SK-N-SH (cell line): ENCODE data around the gene PRCC.

Experiments
- CHD2 ChIP-seq: fragments of 150-350 bp; IDR thresholded peaks from 2 replicates; pipeline ENCODE4 v1.6.1; 2018; ENCODE audit warnings: low read length; ENCODE audit not compliant: partially characterized antibody
- EZH2phosphoT487 ChIP-seq: fragments of 200-600 bp; sonication (generic); IDR thresholded peaks from 2 replicates; pipeline ENCODE4 v1.6.1; 2017; ENCODE audit warnings: low read depth, mixed run types, mild to moderate bottlenecking, antibody characterized with exemption, moderate library complexity, borderline replicate concordance
- FOXM1 ChIP-seq: IDR thresholded peaks from 2 replicates; pipeline ENCODE4 v1.4.0; 2012; ENCODE audit warnings: low read depth, mild to moderate bottlenecking
- JUND ChIP-seq: IDR thresholded peaks from 2 replicates; pipeline ENCODE4 v1.4.0; 2012
- SIN3A ChIP-seq: IDR thresholded peaks from 2 replicates; pipeline ENCODE4 v1.6.1; 2012; ENCODE audit warnings: low read depth, mild to moderate bottlenecking, low read length, moderate library complexity, borderline replicate concordance
- SMC3 ChIP-seq: IDR thresholded peaks from 2 replicates; pipeline ENCODE4 v1.6.1; 2012; ENCODE audit warnings: low read depth, low read length, improper control_type of control experiment
- TCF12 ChIP-seq: IDR thresholded peaks from 2 replicates; pipeline ENCODE4 v1.4.0; 2012
- TEAD4 ChIP-seq: IDR thresholded peaks from 2 replicates; pipeline ENCODE4 v1.4.0; 2012; ENCODE audit warnings: mild to moderate bottlenecking, borderline replicate concordance; ENCODE audit not compliant: insufficient read depth
- TF ChIP-seq, protein P1 (sequence below): fragments of 200-600 bp; sonication (generic); IDR thresholded peaks from 2 replicates; pipeline ENCODE4 v1.6.1; 2017; ENCODE audit warnings: antibody characterized with exemption, mild to moderate bottlenecking, moderate library complexity
- TF ChIP-seq, protein P2 (sequence below): fragments of 150-350 bp; IDR thresholded peaks from 2 replicates; pipeline ENCODE4 v1.6.1; 2016; ENCODE audit warnings: mild to moderate bottlenecking, low read depth, low read length

DNA sequence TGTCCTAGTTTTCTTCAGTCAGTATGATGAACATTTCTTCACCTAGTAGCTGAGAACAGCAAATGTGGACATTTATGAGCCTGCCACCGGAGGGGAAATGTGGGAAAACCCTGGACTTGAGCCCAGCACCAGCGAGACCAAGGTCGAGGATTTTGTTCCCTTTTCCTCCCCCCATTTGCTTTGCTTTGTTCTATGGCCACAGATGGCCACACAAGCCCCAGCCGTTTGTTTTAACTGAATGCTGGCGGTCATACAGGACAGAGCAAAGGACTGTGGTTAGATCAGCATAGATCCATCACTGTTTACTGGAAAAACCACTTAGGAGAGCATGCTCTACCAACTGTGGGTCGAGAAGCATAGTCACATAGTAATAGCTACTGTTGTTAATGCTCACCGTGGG lies 28.5 kb downstream of the PRCC start:
- TF ChIP-seq SIN3A = no peak
- TF ChIP-seq EZH2phosphoT487 = no peak
- TF ChIP-seq CHD2 = no peak
- TF ChIP-seq, protein P1, sequence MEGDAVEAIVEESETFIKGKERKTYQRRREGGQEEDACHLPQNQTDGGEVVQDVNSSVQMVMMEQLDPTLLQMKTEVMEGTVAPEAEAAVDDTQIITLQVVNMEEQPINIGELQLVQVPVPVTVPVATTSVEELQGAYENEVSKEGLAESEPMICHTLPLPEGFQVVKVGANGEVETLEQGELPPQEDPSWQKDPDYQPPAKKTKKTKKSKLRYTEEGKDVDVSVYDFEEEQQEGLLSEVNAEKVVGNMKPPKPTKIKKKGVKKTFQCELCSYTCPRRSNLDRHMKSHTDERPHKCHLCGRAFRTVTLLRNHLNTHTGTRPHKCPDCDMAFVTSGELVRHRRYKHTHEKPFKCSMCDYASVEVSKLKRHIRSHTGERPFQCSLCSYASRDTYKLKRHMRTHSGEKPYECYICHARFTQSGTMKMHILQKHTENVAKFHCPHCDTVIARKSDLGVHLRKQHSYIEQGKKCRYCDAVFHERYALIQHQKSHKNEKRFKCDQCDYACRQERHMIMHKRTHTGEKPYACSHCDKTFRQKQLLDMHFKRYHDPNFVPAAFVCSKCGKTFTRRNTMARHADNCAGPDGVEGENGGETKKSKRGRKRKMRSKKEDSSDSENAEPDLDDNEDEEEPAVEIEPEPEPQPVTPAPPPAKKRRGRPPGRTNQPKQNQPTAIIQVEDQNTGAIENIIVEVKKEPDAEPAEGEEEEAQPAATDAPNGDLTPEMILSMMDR = no peak
- TF ChIP-seq, protein P2, sequence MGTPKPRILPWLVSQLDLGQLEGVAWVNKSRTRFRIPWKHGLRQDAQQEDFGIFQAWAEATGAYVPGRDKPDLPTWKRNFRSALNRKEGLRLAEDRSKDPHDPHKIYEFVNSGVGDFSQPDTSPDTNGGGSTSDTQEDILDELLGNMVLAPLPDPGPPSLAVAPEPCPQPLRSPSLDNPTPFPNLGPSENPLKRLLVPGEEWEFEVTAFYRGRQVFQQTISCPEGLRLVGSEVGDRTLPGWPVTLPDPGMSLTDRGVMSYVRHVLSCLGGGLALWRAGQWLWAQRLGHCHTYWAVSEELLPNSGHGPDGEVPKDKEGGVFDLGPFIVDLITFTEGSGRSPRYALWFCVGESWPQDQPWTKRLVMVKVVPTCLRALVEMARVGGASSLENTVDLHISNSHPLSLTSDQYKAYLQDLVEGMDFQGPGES = no peak
- no peak for TF ChIP-seq TEAD4
- no peak for TF ChIP-seq SMC3
- no peak for TF ChIP-seq JUND
- no peak for TF ChIP-seq TCF12
- TF ChIP-seq FOXM1 = no peak
